HepG2 (cell line): Measurements from ENCODE around the gene SLC35A2. TPM values are rescaled to one million over a fixed set of nuclear protein-coding genes. Genes with fewer than 3 reads are reported as not detected.
A peak's percentile ranks its signal among the peaks of the same experiment; 100 is the strongest.

Experiments
- AGO2 ChIP-seq: fragments of 200-400 bp; formaldehyde crosslinking; optimal IDR thresholded peaks from 2 replicates; pipeline ENCODE3; 2017; ENCODE audit warnings: mild to moderate bottlenecking, low read depth, low read length, moderate library complexity
- ATF1 ChIP-seq: IDR thresholded peaks from 2 replicates; pipeline ENCODE4 v1.6.1; 2016; ENCODE audit warnings: mild to moderate bottlenecking, control low read depth
- DRAP1 ChIP-seq: IDR thresholded peaks from 2 replicates; pipeline ENCODE4 v1.6.1; 2016; ENCODE audit warnings: missing genetic modification reagents, missing compliant biosample characterization
- FLYWCH1 ChIP-seq: sonication (generic); formaldehyde crosslinking; IDR thresholded peaks from 2 replicates; pipeline ENCODE4 v1.8.1; 2023; ENCODE audit warnings: mild to moderate bottlenecking, missing genetic modification reagents
- IRF1 ChIP-seq: sonication (generic); formaldehyde crosslinking; IDR thresholded peaks from 2 replicates; pipeline ENCODE4 v1.4.0; 2020; ENCODE audit warnings: low read depth, mild to moderate bottlenecking, missing genetic modification reagents
- KLF6 ChIP-seq: IDR thresholded peaks from 2 replicates; pipeline ENCODE4 v1.8.0; 2016; ENCODE audit warnings: missing biosample characterization, missing genetic modification reagents
- MAZ ChIP-seq, 2 experiments: sonication (generic) in 1 of 2; formaldehyde crosslinking in 1 of 2; IDR thresholded peaks; 2 replicates each; pipeline versions ENCODE4 v1.5.0 to v1.6.1; 2012 to 2020; ENCODE audit warnings: low read depth in 2 of 2, mild to moderate bottlenecking in 2 of 2, borderline replicate concordance in 1 of 2, improper control_type of control experiment in 1 of 2, low read length in 1 of 2, missing genetic modification reagents in 1 of 2, moderate library complexity in 1 of 2
- NFYB ChIP-seq: sonication (generic); formaldehyde crosslinking; IDR thresholded peaks from 2 replicates; pipeline ENCODE4 v1.4.0; 2020; ENCODE audit warnings: missing genetic modification reagents
- POGK ChIP-seq: sonication (generic); formaldehyde crosslinking; conservative IDR thresholded peaks from 2 replicates; pipeline ENCODE4 v1.8.0; 2022; ENCODE audit warnings: mild to moderate bottlenecking, moderate library complexity, missing genetic modification reagents
- SIN3A ChIP-seq: IDR thresholded peaks from 2 replicates; pipeline ENCODE4 v1.6.1; 2011; ENCODE audit warnings: low read depth, mild to moderate bottlenecking, control low read depth, low read length, borderline replicate concordance
- SKI ChIP-seq: fragments of 450-650 bp; IDR thresholded peaks from one replicate; pipeline ENCODE4 v1.6.1; 2018; ENCODE audit warnings: mild to moderate bottlenecking; ENCODE audit not compliant: partially characterized antibody
- THAP9 ChIP-seq: sonication (generic); formaldehyde crosslinking; IDR thresholded peaks from 2 replicates; pipeline ENCODE4; 2020; ENCODE audit warnings: missing genetic modification reagents, mild to moderate bottlenecking, borderline replicate concordance
- TIGD3 ChIP-seq: sonication (generic); formaldehyde crosslinking; IDR thresholded peaks from 2 replicates; pipeline ENCODE4 v1.5.1; 2020; ENCODE audit warnings: mild to moderate bottlenecking, missing genetic modification reagents, borderline replicate concordance
- ZC3H13 ChIP-seq: sonication (generic); formaldehyde crosslinking; IDR thresholded peaks from 2 replicates; pipeline ENCODE4 v1.8.1; 2023; ENCODE audit warnings: mild to moderate bottlenecking, missing genetic modification reagents, moderate library complexity
- ZNF276 ChIP-seq: sonication (generic); formaldehyde crosslinking; IDR thresholded peaks from 2 replicates; pipeline ENCODE4 v1.4.0; 2020; ENCODE audit warnings: mild to moderate bottlenecking, low read depth, missing genetic modification reagents
- ZNF296 ChIP-seq: sonication (generic); formaldehyde crosslinking; conservative IDR thresholded peaks from 2 replicates; pipeline ENCODE4 v1.5.0; 2020; ENCODE audit warnings: mild to moderate bottlenecking, missing genetic modification reagents
- ZNF3 ChIP-seq: IDR thresholded peaks from 2 replicates; pipeline ENCODE4 v1.7.0; 2017; ENCODE audit warnings: inconsistent platforms
- ZNF720 ChIP-seq: sonication (generic); formaldehyde crosslinking; IDR thresholded peaks from 2 replicates; pipeline ENCODE4 v1.4.0; 2020; ENCODE audit warnings: missing genetic modification reagents
- ZNF780A ChIP-seq: sonication (generic); formaldehyde crosslinking; IDR thresholded peaks from 2 replicates; pipeline ENCODE4 v1.8.0; 2022; ENCODE audit warnings: mild to moderate bottlenecking, missing genetic modification reagents, moderate library complexity
- polyA plus RNA-seq, 8 experiments: library from polyadenylated mRNA; depleted of rRNA in 3 of 8; stranded (reverse) in 7 of 8; unstranded in 1 of 8; fragments of >200 nt; fragmentation: Illumina TruSeq in 4 of 8; extraction: Trizol in 4 of 8; gene quantifications; 2 replicates each; pipeline versions ENCODE4 v1.2.1 to v1.2.3, GENCODE V29; 2011 to 2016; ENCODE audit warnings: low read depth in 4 of 8, missing spikeins in 1 of 8, mixed read lengths in 1 of 8; ENCODE audit not compliant: insufficient read depth in 1 of 8
- total RNA-seq, 5 experiments: library from RNA; depleted of rRNA; stranded (reverse); fragments of >200 nt; fragmentation: Illumina TruSeq; extraction: Trizol; gene quantifications; 2 replicates each; pipeline ENCODE4 v1.2.3, GENCODE V29; 2016; ENCODE audit warnings: low read depth in 1 of 5

SLC35A2 gene
- total and polyA plus RNA-seq, 2 of the 13 experiments (the other 11 are each of a cell fraction or from before 2014, with no cell fraction given): 32.1 to 40.8 TPM

- no peak for TF ChIP-seq IRF1 (CRISPR knock-in tag)
- TF ChIP-seq ZC3H13 (CRISPR knock-in tag): peak; percentile 69; the same call in 1 of the 2 replicates
- peak; percentile 70 for TF ChIP-seq DRAP1 (CRISPR knock-in tag)
- TF ChIP-seq NFYB (CRISPR knock-in tag): peak; percentile 69
- no peak for TF ChIP-seq SKI
- TF ChIP-seq AGO2: peak; percentile 70
- TF ChIP-seq ZNF296 (CRISPR knock-in tag): no peak
- TF ChIP-seq ZNF3 (CRISPR knock-in tag): no peak
- no peak for TF ChIP-seq TIGD3 (CRISPR knock-in tag)
- TF ChIP-seq SIN3A: peak; percentile 66; the same call in 1 of the 2 replicates
- TF ChIP-seq MAZ (IDR thresholded peaks at IDR 0.05; ENCODE audit: borderline replicate concordance, low read depth, low read length): no peak
- no peak for TF ChIP-seq MAZ (CRISPR knock-in tag; IDR thresholded peaks at IDR 0.05; ENCODE audit: low read depth)
- 0 out of 2 replicates have a peak, but pooled peaks have one; percentile 19 for TF ChIP-seq POGK
- TF ChIP-seq KLF6 (CRISPR knock-in tag): no peak
- TF ChIP-seq THAP9: peak; percentile 77
- peak; percentile 89 for TF ChIP-seq ATF1 (CRISPR knock-in tag)
- TF ChIP-seq FLYWCH1: no peak
- peak; percentile 69; the same call in 1 of the 2 replicates for TF ChIP-seq ZNF276
- TF ChIP-seq ZNF720: no peak
- 0 out of 2 replicates have a peak, but pooled peaks have one; percentile 43 for TF ChIP-seq ZNF780A
Observed at GRCh38 chrX:48911412-48912182, at the start of gene SLC35A2 (continued).
